ENCODE measurements around the gene NOVA2. TPM values are rescaled to one million over a fixed set of nuclear protein-coding genes. Genes with fewer than 3 reads are reported as not detected.

NOVA2 gene
- total and polyA plus RNA-seq, 2 of the 8 experiments (the other 6 are each of a cell fraction or from before 2014, with no cell fraction given): 3.2 to 24.6 TPM

GRCh38 chr19:45887200-45887710 lies 86.4 kb downstream of the NOVA2 start:
- 46% methylated on average over 10 of the region's 10 CpGs; no CpG with 5 or more reads in 1 of the 2 experiments for WGBS, 2 experiments (ENCODE audit: extremely low coverage in 1 of 2, insufficient coverage in 1 of 2, insufficient read length in 1 of 2, insufficient replicate concordance in 2 of 2, low coverage in 1 of 2, low lambda C conversion rate in 2 of 2, missing lambda C conversion rate in 1 of 2)
- Histone ChIP-seq H2BK20ac (ENCODE audit: low read length) (no peak overlapping the region), H2BK12ac (ENCODE audit: low read depth, low read length) (no peak overlapping the region; the same call in 1 of the 2 replicates), H3K36me3 (ENCODE audit: control insufficient read depth in 2 of 4, insufficient read depth in 4 of 4, low read length in 3 of 4) (peaks cover 0 to 7% (median 0%) of the 10 kb centered on the region in 4 experiments; a peak in 1 of 8 replicates), H3K14ac (ENCODE audit: insufficient read length) (no peak overlapping the region), H3K79me1 (ENCODE audit: low read depth, low read length) (0 out of 2 replicates have a peak, but pooled peaks cover 2% of the 10 kb centered on the region), H4K20me1 (replicated peaks in 1 of 2; ENCODE audit: control insufficient read depth in 1 of 2, insufficient read depth in 2 of 2, low read length in 2 of 2) (peaks cover 3 to 12% of the 10 kb centered on the region in 2 experiments), H3K27ac (ENCODE audit: low read depth, low read length) (peak overlapping the region; percentile 86), H2AK5ac (ENCODE audit: low read depth, low read length) (no peak overlapping the region), H2AFZ (ENCODE audit: low read length) (peak overlapping the region; percentile 94; the same call in 1 of the 2 replicates), H3K18ac (ENCODE audit: extremely low read depth, low read length) (no peak overlapping the region; the same call in 1 of the 2 replicates), H3K27me3 (replicated peaks in 1 of 4; ENCODE audit: control insufficient read depth in 3 of 4, extremely low read depth in 1 of 4, insufficient read depth in 3 of 4, low read length in 3 of 4) (no peaks in the 10 kb centered on the region), H2BK15ac (ENCODE audit: low read length) (no peak overlapping the region), H3K79me2 (ENCODE audit: control insufficient read depth in 1 of 2, insufficient read depth in 2 of 2, low read length in 2 of 2) (no peaks in the 10 kb centered on the region; a peak in 1 of 4 replicates), H3K4me2 (ENCODE audit: insufficient read depth in 1 of 2, low read depth in 2 of 2, low read length in 2 of 2) (peak overlapping the region; percentile 49 to 76), H3K23ac (ENCODE audit: insufficient read length) (no peak overlapping the region), H3K56ac (replicated peaks; ENCODE audit: insufficient read length, low read depth, low read length) (no peak overlapping the region), H3K4me1 (replicated peaks in 1 of 4; ENCODE audit: control insufficient read depth in 3 of 4, insufficient read depth in 4 of 4, low read length in 3 of 4) (peaks cover 0 to 16% (median 10%) of the 10 kb centered on the region in 4 experiments; a peak in 6 of 7 replicates), H3K23me2 (ENCODE audit: low read depth, low read length) (peaks cover 11% of the 10 kb centered on the region; the same call in 1 of the 2 replicates), H3K4ac (replicated peaks; ENCODE audit: insufficient read length, low read depth, low read length) (no peak overlapping the region), H2BK5ac (ENCODE audit: low read depth, low read length) (peak overlapping the region; percentile 12; the same call in 1 of the 2 replicates), H2BK120ac (replicated peaks; ENCODE audit: low read depth, low read length) (no peak overlapping the region), H3K9ac (replicated peaks in 1 of 4; ENCODE audit: extremely low read depth in 1 of 4, low read depth in 3 of 4, low read length in 3 of 4) (peak overlapping the region; percentile 58 to 81 (median 70)), H3K9me3 (ENCODE audit: insufficient read depth in 2 of 2, low read depth in 1 of 2, low read length in 1 of 2) (no peaks in the 10 kb centered on the region), H4K91ac (replicated peaks; ENCODE audit: insufficient read length, low read length) (peak overlapping the region; percentile 16), H4K5ac (ENCODE audit: insufficient read length, low read depth, low read length) (peak overlapping the region; percentile 93), H4K8ac (ENCODE audit: extremely low read depth, insufficient read depth, low read length) (peak overlapping the region; percentile 98; the same call in 1 of the 2 replicates), H3K4me3 (ENCODE audit: extremely low read depth in 1 of 4, insufficient read depth in 2 of 4, low read depth in 3 of 4, low read length in 4 of 4) (peak overlapping the region; percentile 71 to 80 (median 78))
- ChIA-PET POLR2A (ENCODE audit: partially characterized antibody) (interaction anchor here (0.8 to 9.8 kb wide), 10 partner anchors 11 to 195 kb away, joined by 3 to 277 read pairs (median 4); partner anchors contain the start of genes FOXA3, MYPOP, QPCTL and SIX5), CTCF (ENCODE audit: partially characterized antibody) (interaction anchor here (0.6 to 10.7 kb wide), 3 partner anchors 19 to 342 kb away, joined by 3 to 208 read pairs (median 3); partner anchors contain the start of genes FOXA3 and SYMPK)
- no peak for FAIRE-seq
- no peak for DNase-seq (ENCODE audit: low read depth in 1 of 2, low spot score in 2 of 2)
- TF ChIP-seq TCF12 (IDR thresholded peaks at IDR 0.05; ENCODE audit: low read depth, low read length) (no peak), CEBPB (IDR thresholded peaks at IDR 0.05; ENCODE audit: low read depth, low read length) (peak; percentile 86)
